Stimulated activated CD4-positive, alpha-beta T cell treated with anti-CD3 and anti-CD28 coated beads, Interleukin-2, amount 100 ng/mL, for 4 hours (primary cell): Measurements from ENCODE around the gene PCGF3.
"Not testable (repeated sequence)": the region's sequence is repeated elsewhere in the genome, so short reads cannot be mapped to it uniquely, and the experiment has no call there.

Source experiments
- DNase-seq: peaks from one replicate; pipeline ENCODE4 v3.0.0-alpha.2; 2020; ENCODE audit warnings: low read depth

The PCGF3 gene

GRCh38 chr4:683247-683897 lies 22.3 kb upstream of the PCGF3 start:
- no peak for DNase-seq

GRCh38 chr4:683982-684622 lies 21.5 kb upstream of the PCGF3 start:
- no peak for DNase-seq

- no peak for DNase-seq
These were observed 20.9 kb upstream of the PCGF3 start for GRCh38 chr4:684623-685327.

GRCh38 chr4:685679-686412 lies 19.8 kb upstream of the PCGF3 start:
- DNase-seq = no peak

GRCh38 chr4:686413-687040 lies 19.1 kb upstream of the PCGF3 start:
- no peak for DNase-seq

GRCh38 chr4:687048-687970 lies 18.3 kb upstream of the PCGF3 start:
- no peak for DNase-seq

GRCh38 chr4:687971-688853 lies 17.4 kb upstream of the PCGF3 start:
- no peak for DNase-seq

- DNase-seq = no peak
These were observed 16.6 kb upstream of the PCGF3 start, which contains the start of gene SLC49A3 for GRCh38 chr4:688854-689681. Gene SLC49A3 (minus strand): TSS chr4:689151. CDS start chr4:689127, 24 bp downstream.

GRCh38 chr4:689723-690122 lies 15.9 kb upstream of the PCGF3 start:
- DNase-seq = no peak

GRCh38 chr4:692771-693554 lies 12.7 kb upstream of the PCGF3 start:
- DNase-seq = no peak

- not testable (repeated sequence) for DNase-seq
These were observed 11.2 kb upstream of the PCGF3 start for GRCh38 chr4:694341-694940.

GRCh38 chr4:699816-700580 lies 5.6 kb upstream of the PCGF3 start:
- DNase-seq = no peak

- DNase-seq = no peak
These were observed 4.9 kb upstream of the PCGF3 start for GRCh38 chr4:700587-701264.

- no peak for DNase-seq
These were observed 3.0 kb upstream of the PCGF3 start for GRCh38 chr4:702618-703048.

- no peak for DNase-seq
These were observed 2.1 kb upstream of the PCGF3 start for GRCh38 chr4:703336-704197.
